Panc1 (cell line): ENCODE results near the gene TIMM23B.
"Not testable (repeated sequence)": the region's sequence is repeated elsewhere in the genome, so short reads cannot be mapped to it uniquely, and the experiment has no call there.

Source experiments
- POLR2AphosphoS5 ChIP-seq: IDR thresholded peaks from 2 replicates; pipeline ENCODE4 v1.6.1; 2012; ENCODE audit warnings: mild to moderate bottlenecking, low read depth, low read length, moderate library complexity
- SIN3A ChIP-seq: IDR thresholded peaks from 2 replicates; pipeline ENCODE4 v1.6.1; 2012; ENCODE audit warnings: low read depth, mild to moderate bottlenecking, low read length, moderate library complexity, borderline replicate concordance; ENCODE audit not compliant: insufficient read depth
- TCF7L2 ChIP-seq: IDR thresholded peaks from 2 replicates; pipeline ENCODE4 v1.6.1; 2011; ENCODE audit warnings: mild to moderate bottlenecking, low read depth, low read length, inconsistent platforms
- TF ChIP-seq, protein P1 (sequence below): fragments of 450-650 bp; IDR thresholded peaks from 2 replicates; pipeline ENCODE4 v1.5.1; 2017; ENCODE audit warnings: mild to moderate bottlenecking
- TF ChIP-seq, protein P2 (sequence below), 2 experiments: IDR thresholded peaks; 2 replicates each; pipeline ENCODE4 v1.6.1; 2011 to 2012; ENCODE audit warnings: low read depth in 2 of 2, control low read depth in 1 of 2, low read length in 1 of 2, mild to moderate bottlenecking in 1 of 2, moderate library complexity in 1 of 2; ENCODE audit not compliant: insufficient read depth in 1 of 2

DNA sequence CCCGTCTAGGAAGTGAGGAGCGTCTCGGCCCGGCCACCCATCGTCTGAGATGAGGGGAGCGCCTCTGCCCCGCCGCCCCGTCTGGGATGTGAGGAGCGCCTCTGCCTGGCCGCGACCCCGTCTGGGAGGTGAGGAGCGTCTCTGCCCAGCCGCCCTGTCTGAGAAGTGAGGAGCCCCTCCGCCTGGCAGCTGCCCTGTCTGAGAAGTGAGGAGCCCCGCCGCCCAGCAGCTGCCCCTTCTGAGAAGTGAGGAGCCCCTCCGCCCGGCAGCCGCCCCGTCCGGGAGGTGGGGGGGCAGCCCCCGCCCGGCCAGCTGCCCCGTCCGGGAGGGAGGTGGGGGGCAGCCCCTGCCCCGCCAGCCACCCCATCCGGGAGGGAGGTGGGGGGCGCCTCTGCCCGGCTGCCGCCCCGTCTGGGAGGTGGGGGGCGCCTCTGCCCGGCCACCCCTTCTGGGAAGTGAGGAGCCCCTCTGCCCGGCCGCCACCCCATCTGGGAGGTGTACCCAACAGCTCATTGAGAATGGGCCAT, 28.5 kb downstream of the TIMM23B start:
- TF ChIP-seq, protein P1, sequence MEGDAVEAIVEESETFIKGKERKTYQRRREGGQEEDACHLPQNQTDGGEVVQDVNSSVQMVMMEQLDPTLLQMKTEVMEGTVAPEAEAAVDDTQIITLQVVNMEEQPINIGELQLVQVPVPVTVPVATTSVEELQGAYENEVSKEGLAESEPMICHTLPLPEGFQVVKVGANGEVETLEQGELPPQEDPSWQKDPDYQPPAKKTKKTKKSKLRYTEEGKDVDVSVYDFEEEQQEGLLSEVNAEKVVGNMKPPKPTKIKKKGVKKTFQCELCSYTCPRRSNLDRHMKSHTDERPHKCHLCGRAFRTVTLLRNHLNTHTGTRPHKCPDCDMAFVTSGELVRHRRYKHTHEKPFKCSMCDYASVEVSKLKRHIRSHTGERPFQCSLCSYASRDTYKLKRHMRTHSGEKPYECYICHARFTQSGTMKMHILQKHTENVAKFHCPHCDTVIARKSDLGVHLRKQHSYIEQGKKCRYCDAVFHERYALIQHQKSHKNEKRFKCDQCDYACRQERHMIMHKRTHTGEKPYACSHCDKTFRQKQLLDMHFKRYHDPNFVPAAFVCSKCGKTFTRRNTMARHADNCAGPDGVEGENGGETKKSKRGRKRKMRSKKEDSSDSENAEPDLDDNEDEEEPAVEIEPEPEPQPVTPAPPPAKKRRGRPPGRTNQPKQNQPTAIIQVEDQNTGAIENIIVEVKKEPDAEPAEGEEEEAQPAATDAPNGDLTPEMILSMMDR, result not testable (repeated sequence)
- TF ChIP-seq POLR2AphosphoS5, SIN3A, TCF7L2: not testable (repeated sequence)
- TF ChIP-seq, protein P2, sequence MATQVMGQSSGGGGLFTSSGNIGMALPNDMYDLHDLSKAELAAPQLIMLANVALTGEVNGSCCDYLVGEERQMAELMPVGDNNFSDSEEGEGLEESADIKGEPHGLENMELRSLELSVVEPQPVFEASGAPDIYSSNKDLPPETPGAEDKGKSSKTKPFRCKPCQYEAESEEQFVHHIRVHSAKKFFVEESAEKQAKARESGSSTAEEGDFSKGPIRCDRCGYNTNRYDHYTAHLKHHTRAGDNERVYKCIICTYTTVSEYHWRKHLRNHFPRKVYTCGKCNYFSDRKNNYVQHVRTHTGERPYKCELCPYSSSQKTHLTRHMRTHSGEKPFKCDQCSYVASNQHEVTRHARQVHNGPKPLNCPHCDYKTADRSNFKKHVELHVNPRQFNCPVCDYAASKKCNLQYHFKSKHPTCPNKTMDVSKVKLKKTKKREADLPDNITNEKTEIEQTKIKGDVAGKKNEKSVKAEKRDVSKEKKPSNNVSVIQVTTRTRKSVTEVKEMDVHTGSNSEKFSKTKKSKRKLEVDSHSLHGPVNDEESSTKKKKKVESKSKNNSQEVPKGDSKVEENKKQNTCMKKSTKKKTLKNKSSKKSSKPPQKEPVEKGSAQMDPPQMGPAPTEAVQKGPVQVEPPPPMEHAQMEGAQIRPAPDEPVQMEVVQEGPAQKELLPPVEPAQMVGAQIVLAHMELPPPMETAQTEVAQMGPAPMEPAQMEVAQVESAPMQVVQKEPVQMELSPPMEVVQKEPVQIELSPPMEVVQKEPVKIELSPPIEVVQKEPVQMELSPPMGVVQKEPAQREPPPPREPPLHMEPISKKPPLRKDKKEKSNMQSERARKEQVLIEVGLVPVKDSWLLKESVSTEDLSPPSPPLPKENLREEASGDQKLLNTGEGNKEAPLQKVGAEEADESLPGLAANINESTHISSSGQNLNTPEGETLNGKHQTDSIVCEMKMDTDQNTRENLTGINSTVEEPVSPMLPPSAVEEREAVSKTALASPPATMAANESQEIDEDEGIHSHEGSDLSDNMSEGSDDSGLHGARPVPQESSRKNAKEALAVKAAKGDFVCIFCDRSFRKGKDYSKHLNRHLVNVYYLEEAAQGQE (IDR thresholded peaks at IDR 0.05; ENCODE audit: insufficient read depth in 1 of 2, low read depth in 2 of 2, low read length in 1 of 2), result not testable (repeated sequence)
